HepG2 (cell line): Measurements from ENCODE around the gene COL27A1. TPM values are rescaled to one million over a fixed set of nuclear protein-coding genes. Genes with fewer than 3 reads are reported as not detected.

Experiments
- AKNA ChIP-seq: sonication (generic); formaldehyde crosslinking; IDR thresholded peaks from 2 replicates; pipeline ENCODE4 v1.4.0; 2020; ENCODE audit warnings: missing genetic modification reagents, borderline replicate concordance
- E2F1 ChIP-seq: sonication (generic); formaldehyde crosslinking; IDR thresholded peaks from 2 replicates; pipeline ENCODE4 v1.5.0; 2020; ENCODE audit warnings: missing genetic modification reagents
- MAZ ChIP-seq, 2 experiments: sonication (generic) in 1 of 2; formaldehyde crosslinking in 1 of 2; IDR thresholded peaks; 2 replicates each; pipeline versions ENCODE4 v1.5.0 to v1.6.1; 2012 to 2020; ENCODE audit warnings: low read depth in 2 of 2, mild to moderate bottlenecking in 2 of 2, borderline replicate concordance in 1 of 2, improper control_type of control experiment in 1 of 2, low read length in 1 of 2, missing genetic modification reagents in 1 of 2, moderate library complexity in 1 of 2
- NFKBIZ ChIP-seq: IDR thresholded peaks from 2 replicates; pipeline ENCODE4 v1.6.1; 2018; ENCODE audit warnings: missing genetic modification reagents, missing compliant biosample characterization
- SRF ChIP-seq: IDR thresholded peaks from 2 replicates; pipeline ENCODE4 v1.6.1; 2011; ENCODE audit warnings: mild to moderate bottlenecking, low read depth, low read length, moderate library complexity
- SRSF9 ChIP-seq: fragments of 200-400 bp; formaldehyde crosslinking; IDR thresholded peaks from 2 replicates; pipeline ENCODE4 v1.6.1; 2018; ENCODE audit warnings: borderline replicate concordance, mild to moderate bottlenecking, low read depth, low read length; ENCODE audit not compliant: insufficient read depth, poor library complexity, severe bottlenecking
- ZNF101 ChIP-seq: sonication (generic); formaldehyde crosslinking; IDR thresholded peaks from 2 replicates; pipeline ENCODE4 v1.4.0; 2020; ENCODE audit warnings: mild to moderate bottlenecking, low read depth, missing genetic modification reagents, borderline replicate concordance
- ZNF569 ChIP-seq: sonication (generic); formaldehyde crosslinking; IDR thresholded peaks from 2 replicates; pipeline ENCODE4 v1.5.0; 2020; ENCODE audit warnings: mild to moderate bottlenecking, missing genetic modification reagents, moderate library complexity, borderline replicate concordance
- ZNF883 ChIP-seq: sonication (generic); formaldehyde crosslinking; IDR thresholded peaks from 2 replicates; pipeline ENCODE4 v1.5.1; 2020; ENCODE audit warnings: mild to moderate bottlenecking, missing genetic modification reagents; ENCODE audit errors: not compliant biosample characterization
- polyA plus RNA-seq, 8 experiments: library from polyadenylated mRNA; depleted of rRNA in 3 of 8; stranded (reverse) in 7 of 8; unstranded in 1 of 8; fragments of >200 nt; fragmentation: Illumina TruSeq in 4 of 8; extraction: Trizol in 4 of 8; gene quantifications; 2 replicates each; pipeline versions ENCODE4 v1.2.1 to v1.2.3, GENCODE V29; 2011 to 2016; ENCODE audit warnings: low read depth in 4 of 8, missing spikeins in 1 of 8, mixed read lengths in 1 of 8; ENCODE audit not compliant: insufficient read depth in 1 of 8
- total RNA-seq, 5 experiments: library from RNA; depleted of rRNA; stranded (reverse); fragments of >200 nt; fragmentation: Illumina TruSeq; extraction: Trizol; gene quantifications; 2 replicates each; pipeline ENCODE4 v1.2.3, GENCODE V29; 2016; ENCODE audit warnings: low read depth in 1 of 5

COL27A1 gene
- total and polyA plus RNA-seq, 2 of the 13 experiments (the other 11 are each of a cell fraction or from before 2014, with no cell fraction given) = 71.3 to 89.1 TPM

GRCh38 chr9:114344188-114344566 lies 188.8 kb downstream of the COL27A1 start (continued):
- TF ChIP-seq AKNA (CRISPR knock-in tag) (no peak), MAZ (IDR thresholded peaks at IDR 0.05; ENCODE audit: borderline replicate concordance, low read depth, low read length) (no peak), MAZ (CRISPR knock-in tag; IDR thresholded peaks at IDR 0.05; ENCODE audit: low read depth) (no peak), E2F1 (CRISPR knock-in tag) (no peak), ZNF101 (CRISPR knock-in tag) (no peak), ZNF883 (CRISPR knock-in tag) (no peak), ZNF569 (CRISPR knock-in tag) (no peak), SRSF9 (no peak), SRF (no peak), NFKBIZ (CRISPR knock-in tag) (no peak)
